ENCODE results near the gene C17orf50.

C17orf50 gene

GRCh38 chr17:35760587-35760986, at the start of gene C17orf50:
Gene C17orf50 (plus strand): TSS chr17:35760887. CDS start chr17:35760942, 55 bp downstream.
- DNase-seq, result no peak

GRCh38 chr17:35710950-35711349, 49.7 kb upstream of the C17orf50 start:
- DNase-seq, result no peak

GRCh38 chr17:35713069-35713728, 47.5 kb upstream of the C17orf50 start:
- no peak for DNase-seq

GRCh38 chr17:35714988-35715387, 45.7 kb upstream of the C17orf50 start:
- DNase-seq, result no peak

GRCh38 chr17:35715416-35715815, 45.3 kb upstream of the C17orf50 start:
- no peak for DNase-seq

- DNase-seq, result no peak
Observed at GRCh38 chr17:35716173-35716572, 44.5 kb upstream of the C17orf50 start.

- no peak for DNase-seq
Observed at GRCh38 chr17:35716897-35717465, 43.7 kb upstream of the C17orf50 start.

- no peak for DNase-seq
Observed at GRCh38 chr17:35717475-35717874, 43.2 kb upstream of the C17orf50 start.

- DNase-seq, result no peak
Observed at GRCh38 chr17:35723735-35724134, 37.0 kb upstream of the C17orf50 start.

- no peak for DNase-seq
Observed at GRCh38 chr17:35725058-35725457, 35.6 kb upstream of the C17orf50 start.

GRCh38 chr17:35725802-35726126, 34.9 kb upstream of the C17orf50 start:
- no peak for DNase-seq

- DNase-seq, result peak; percentile 82
Observed at GRCh38 chr17:35726127-35726952, 34.3 kb upstream of the C17orf50 start.

- DNase-seq, result no peak
Observed at GRCh38 chr17:35726953-35727460, 33.7 kb upstream of the C17orf50 start.

GRCh38 chr17:35727635-35728034, 33.1 kb upstream of the C17orf50 start:
- no peak for DNase-seq

GRCh38 chr17:35728551-35728950, 32.1 kb upstream of the C17orf50 start:
- DNase-seq, result no peak

GRCh38 chr17:35729405-35729833, 31.3 kb upstream of the C17orf50 start:
- no peak for DNase-seq

- DNase-seq, result no peak
Observed at GRCh38 chr17:35730400-35731005, 30.2 kb upstream of the C17orf50 start.

GRCh38 chr17:35731239-35731916, 29.3 kb upstream of the C17orf50 start, which contains the start of gene RASL10B:
Gene RASL10B (plus strand): TSS chr17:35731639. CDS start chr17:35735185, 3,546 bp downstream.
- peak; percentile 78 for DNase-seq

GRCh38 chr17:35731917-35732805, 28.5 kb upstream of the C17orf50 start:
- no peak for DNase-seq

GRCh38 chr17:35732806-35733136, 27.9 kb upstream of the C17orf50 start:
- no peak for DNase-seq

- no peak for DNase-seq
Observed at GRCh38 chr17:35733366-35733765, 27.3 kb upstream of the C17orf50 start.

- no peak for DNase-seq
Observed at GRCh38 chr17:35734396-35734795, 26.3 kb upstream of the C17orf50 start.

All from RPMI8226 (cell line).